CD4-positive, CD25-positive, alpha-beta regulatory T cell (primary cell): ENCODE measurements around the gene ARHGAP6. TPM values are rescaled to one million over a fixed set of nuclear protein-coding genes. Genes with fewer than 3 reads are reported as not detected.

Experiments
- ATAC-seq, 2 donors: fragments of 150-1000 bp; cut with Tn5 transposase; one replicate each; pipeline ENCODE4 v1.10.0; 2021; ENCODE audit warnings: low read depth in 2 of 2, moderate number of reproducible peaks in 2 of 2, moderate library complexity in 1 of 2
- DNase-seq, 3 donors: peaks; one replicate each; pipeline versions ENCODE4 v3.0.0 to v3.0.0-alpha.2; 2012 to 2022; ENCODE audit warnings: mixed read lengths in 1 of 3
- H3K27ac ChIP-seq: one replicate; pipeline ENCODE4 v1.7.0; 2013; ENCODE audit warnings: mild to moderate bottlenecking, low read length; ENCODE audit not compliant: insufficient read depth, poor library complexity, severe bottlenecking
- H3K27me3 ChIP-seq: one replicate; pipeline ENCODE4 v1.7.0; 2013; ENCODE audit warnings: low read length; ENCODE audit not compliant: control insufficient read depth, insufficient read depth
- H3K36me3 ChIP-seq: one replicate; pipeline ENCODE4 v1.7.0; 2013; ENCODE audit warnings: mild to moderate bottlenecking, low read length, moderate library complexity; ENCODE audit not compliant: control insufficient read depth, insufficient read depth
- H3K4me1 ChIP-seq: 2 replicates; pipeline ENCODE4 v1.7.0; 2013; ENCODE audit warnings: mild to moderate bottlenecking, low read length; ENCODE audit not compliant: insufficient read depth, control insufficient read depth, poor library complexity, severe bottlenecking
- H3K4me3 ChIP-seq: one replicate; pipeline ENCODE4 v1.7.0; 2013; ENCODE audit warnings: low read depth, mild to moderate bottlenecking, low read length, moderate library complexity
- H3K9me3 ChIP-seq, 2 experiments: 1 replicate in 1 of 2; 2 replicates in 1 of 2; pipeline ENCODE4 v1.7.0; 2013; ENCODE audit warnings: low read length in 2 of 2, mild to moderate bottlenecking in 1 of 2, moderate library complexity in 1 of 2; ENCODE audit not compliant: control insufficient read depth in 2 of 2
- H3K27ac Mint-ChIP-seq, 3 donors: one replicate each; pipeline ENCODE4 v1.8.0; 2020 to 2022; ENCODE audit warnings: mild to moderate bottlenecking in 3 of 3, mixed read lengths in 3 of 3, moderate library complexity in 2 of 3
- H3K27me3 Mint-ChIP-seq: one replicate; pipeline ENCODE4 v1.8.0; 2022; ENCODE audit warnings: mild to moderate bottlenecking, mixed read lengths
- H3K36me3 Mint-ChIP-seq: one replicate; pipeline ENCODE4 v1.8.0; 2020; ENCODE audit warnings: mixed read lengths
- H3K4me1 Mint-ChIP-seq, 4 donors: one replicate each; pipeline ENCODE4 v1.8.0; 2020 to 2022; ENCODE audit warnings: mixed read lengths in 4 of 4, mild to moderate bottlenecking in 1 of 4
- H3K4me3 Mint-ChIP-seq, 4 donors: one replicate each; pipeline ENCODE4 v1.8.0; 2020 to 2022; ENCODE audit warnings: mild to moderate bottlenecking in 4 of 4, mixed read lengths in 4 of 4, moderate library complexity in 3 of 4
- H3K9me3 Mint-ChIP-seq, 7 donors: one replicate each; pipeline ENCODE4 v1.8.0; 2020 to 2022; ENCODE audit warnings: mixed read lengths in 7 of 7, mild to moderate bottlenecking in 3 of 7, moderate library complexity in 2 of 7
- polyA plus RNA-seq, 4 donors: library from polyadenylated mRNA; unstranded; fragments of 300-500 nt; fragmentation: Illumina TruSeq; gene quantifications; one replicate each; pipeline ENCODE4 v1.2.3, GENCODE V29; 2021
- total RNA-seq: library from RNA; stranded (reverse); gene quantifications from one replicate; pipeline ENCODE4 v1.2.3, GENCODE V29; 2022

Gene ARHGAP6
- total and polyA plus RNA-seq, 5 donors from 2014 or later: 1.8 TPM; not detected in 4

DNA sequence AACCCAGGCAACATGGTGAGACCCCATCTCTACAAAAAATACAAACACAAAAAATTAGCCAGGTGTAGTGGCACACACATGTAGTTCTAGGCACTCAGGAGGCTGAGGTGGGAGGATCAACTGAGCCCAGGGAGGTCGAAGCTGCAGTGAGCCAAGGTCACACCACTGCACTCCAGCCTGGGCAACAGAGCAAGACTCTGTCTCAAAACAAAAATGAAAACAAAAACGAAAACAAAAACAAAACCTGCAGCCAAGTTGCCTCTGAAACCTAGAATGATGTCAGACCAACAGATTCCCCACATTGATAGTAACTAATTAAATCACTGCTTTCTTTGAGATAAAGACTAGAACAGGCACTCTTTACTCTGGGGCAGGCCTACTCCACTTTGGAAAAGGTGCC lies 268.0 kb downstream of the ARHGAP6 start:
- DNase-seq (no peak), ATAC-seq (no peak)
- no peaks in the 10 kb centered on the region for H3K4me1 ChIP-seq
- Mint-ChIP-seq H3K36me3 (no peaks in the 10 kb centered on the region), H3K27ac (no peak overlapping the region), H3K4me3 (no peak overlapping the region), H3K4me1 (no peaks in the 10 kb centered on the region), H3K27me3 (no peaks in the 10 kb centered on the region), H3K9me3 (peaks cover 0 to 1% (median 0%) of the 10 kb centered on the region in 7 donors)
- no peaks in the 10 kb centered on the region for H3K36me3 ChIP-seq
- no peak overlapping the region for H3K27ac ChIP-seq
- H3K4me3 ChIP-seq: no peak overlapping the region
- no peaks in the 10 kb centered on the region for H3K27me3 ChIP-seq
- H3K9me3 ChIP-seq: no peaks in the 10 kb centered on the region

DNA sequence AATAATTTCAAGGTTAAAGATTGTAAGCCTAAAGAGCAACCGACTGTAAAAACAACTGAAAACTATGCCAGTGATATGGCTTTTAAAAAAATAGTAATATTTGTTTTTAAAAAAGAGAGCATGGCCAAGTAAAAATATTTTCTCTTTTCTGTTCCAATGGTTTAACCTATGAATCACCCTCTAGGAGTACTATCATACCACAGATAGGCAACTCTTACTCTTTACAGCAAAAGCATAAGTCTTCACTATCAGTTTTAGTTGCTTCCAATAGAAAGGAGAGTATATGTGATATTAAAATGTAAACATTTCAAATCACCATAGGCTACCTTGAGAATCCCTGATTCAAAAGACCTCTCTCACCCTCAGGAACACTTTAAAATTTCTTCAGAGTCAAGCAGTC lies 269.9 kb downstream of the ARHGAP6 start:
- no peak overlapping the region for H3K4me3 ChIP-seq
- no peaks in the 10 kb centered on the region for H3K4me1 Mint-ChIP-seq
- H3K27me3 ChIP-seq: no peaks in the 10 kb centered on the region
- H3K9me3 Mint-ChIP-seq: peaks cover 0 to 2% (median 0%) of the 10 kb centered on the region in 7 donors
- no peak for DNase-seq
- no peak for ATAC-seq
- no peaks in the 10 kb centered on the region for H3K36me3 Mint-ChIP-seq
- no peaks in the 10 kb centered on the region for H3K27me3 Mint-ChIP-seq
- no peaks in the 10 kb centered on the region for H3K36me3 ChIP-seq
- no peak overlapping the region for H3K27ac ChIP-seq
- H3K4me1 ChIP-seq: no peaks in the 10 kb centered on the region
- no peak overlapping the region for H3K4me3 Mint-ChIP-seq
- H3K27ac Mint-ChIP-seq: no peak overlapping the region
- no peaks in the 10 kb centered on the region for H3K9me3 ChIP-seq

DNA sequence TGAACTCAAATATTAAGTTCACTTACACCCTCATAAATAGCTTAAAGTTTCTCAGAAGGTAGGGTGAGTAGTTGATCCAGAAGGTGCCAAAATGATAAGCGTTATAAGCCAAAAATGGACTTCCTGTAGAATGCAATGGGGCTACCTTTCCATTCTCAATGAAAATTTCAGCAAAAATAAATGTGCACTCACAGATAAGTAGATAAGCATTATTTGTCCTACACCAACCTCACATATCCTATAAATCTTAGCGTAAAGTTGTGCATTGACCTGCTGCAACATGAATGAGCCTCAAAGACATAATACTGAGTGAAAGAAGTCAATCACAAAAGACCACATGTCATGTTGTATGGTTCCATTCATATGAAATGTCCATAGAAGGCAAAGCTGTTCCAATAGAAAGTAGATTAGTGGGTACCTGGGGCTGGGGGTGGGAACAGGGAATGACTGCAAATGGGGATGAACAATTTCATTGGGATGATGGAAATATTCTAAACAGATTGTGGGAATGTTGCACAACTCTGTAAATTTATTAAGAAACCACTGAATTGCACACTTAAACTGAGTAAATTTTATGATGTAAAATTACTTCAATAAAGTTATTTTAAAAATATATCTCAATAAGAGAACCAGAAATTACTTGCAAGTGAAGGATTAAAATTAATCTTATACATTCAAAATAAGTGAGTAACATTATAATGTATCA lies 271.6 kb downstream of the ARHGAP6 start:
- H3K27ac Mint-ChIP-seq: no peak overlapping the region
- H3K36me3 Mint-ChIP-seq: no peaks in the 10 kb centered on the region
- no peak for ATAC-seq
- Histone ChIP-seq H3K4me1 (no peaks in the 10 kb centered on the region), H3K9me3 (no peaks in the 10 kb centered on the region), H3K36me3 (no peaks in the 10 kb centered on the region), H3K27me3 (no peaks in the 10 kb centered on the region), H3K27ac (no peak overlapping the region), H3K4me3 (no peak overlapping the region)
- no peaks in the 10 kb centered on the region for H3K4me1 Mint-ChIP-seq
- H3K9me3 Mint-ChIP-seq: peaks cover 0 to 2% (median 0%) of the 10 kb centered on the region in 7 donors
- no peaks in the 10 kb centered on the region for H3K27me3 Mint-ChIP-seq
- DNase-seq: no peak
- no peak overlapping the region for H3K4me3 Mint-ChIP-seq

- H3K27ac Mint-ChIP-seq: peak overlapping the region in 1 of 3 donors; percentile 64
- DNase-seq: no peak
- H3K9me3 Mint-ChIP-seq: no peaks in the 10 kb centered on the region
Measured at GRCh38 chrX:11386812-11387211, 278.9 kb downstream of the ARHGAP6 start.

GRCh38 chrX:11386001-11386523 lies 279.7 kb downstream of the ARHGAP6 start:
- H3K4me3 Mint-ChIP-seq: no peak overlapping the region
- Histone ChIP-seq H3K4me3 (no peak overlapping the region), H3K27me3 (no peaks in the 10 kb centered on the region), H3K27ac (no peak overlapping the region), H3K9me3 (no peaks in the 10 kb centered on the region), H3K36me3 (no peaks in the 10 kb centered on the region), H3K4me1 (no peaks in the 10 kb centered on the region)
- DNase-seq (no peak), ATAC-seq (no peak)
- no peaks in the 10 kb centered on the region for H3K36me3 Mint-ChIP-seq
- H3K4me1 Mint-ChIP-seq: no peaks in the 10 kb centered on the region
- H3K9me3 Mint-ChIP-seq: no peaks in the 10 kb centered on the region
- H3K27me3 Mint-ChIP-seq: no peaks in the 10 kb centered on the region
- no peak overlapping the region for H3K27ac Mint-ChIP-seq

More at GRCh38 chrX:11386812-11387211, 278.9 kb downstream of the ARHGAP6 start:
- Mint-ChIP-seq H3K36me3 (no peaks in the 10 kb centered on the region), H3K4me3 (no peak overlapping the region), H3K4me1 (no peaks in the 10 kb centered on the region), H3K27me3 (no peaks in the 10 kb centered on the region)
- no peaks in the 10 kb centered on the region for H3K27me3 ChIP-seq
- H3K4me1 ChIP-seq: no peaks in the 10 kb centered on the region
- H3K36me3 ChIP-seq: no peaks in the 10 kb centered on the region
- H3K4me3 ChIP-seq: no peak overlapping the region
- no peak for ATAC-seq
- no peaks in the 10 kb centered on the region for H3K9me3 ChIP-seq
- H3K27ac ChIP-seq: no peak overlapping the region

- no peaks in the 10 kb centered on the region for H3K4me1 Mint-ChIP-seq
- no peaks in the 10 kb centered on the region for H3K27me3 ChIP-seq
- H3K27ac ChIP-seq: no peak overlapping the region
- H3K36me3 Mint-ChIP-seq: no peaks in the 10 kb centered on the region
- DNase-seq (no peak), ATAC-seq (no peak)
- H3K9me3 Mint-ChIP-seq: peaks cover 0 to 3% (median 0%) of the 10 kb centered on the region in 7 donors
- no peaks in the 10 kb centered on the region for H3K9me3 ChIP-seq
- no peaks in the 10 kb centered on the region for H3K4me1 ChIP-seq
- H3K27ac Mint-ChIP-seq: no peak overlapping the region
- H3K36me3 ChIP-seq: no peaks in the 10 kb centered on the region
- H3K4me3 ChIP-seq: no peak overlapping the region
- no peaks in the 10 kb centered on the region for H3K27me3 Mint-ChIP-seq
- H3K4me3 Mint-ChIP-seq: no peak overlapping the region
Measured at GRCh38 chrX:11382930-11383329, 282.8 kb downstream of the ARHGAP6 start.

DNA sequence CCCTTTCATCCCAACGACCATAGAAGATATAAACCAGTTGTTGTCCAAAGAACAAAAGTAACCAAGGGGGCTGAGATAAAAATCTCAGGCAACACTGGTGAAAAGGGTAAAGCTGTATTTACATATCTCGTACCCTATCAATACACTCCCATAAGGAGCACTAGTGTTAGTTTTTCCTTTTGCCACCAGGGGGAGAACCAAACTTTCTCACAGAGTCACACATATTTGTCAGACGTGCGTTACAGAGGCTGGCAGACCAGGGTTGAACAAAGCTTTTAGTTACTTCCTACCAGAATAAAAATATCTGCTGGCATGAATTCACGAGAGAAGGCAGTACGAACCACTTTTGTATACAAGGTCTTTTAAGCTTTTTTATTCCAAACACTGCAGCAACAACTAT lies 284.3 kb downstream of the ARHGAP6 start:
- H3K27ac Mint-ChIP-seq: no peak overlapping the region
- no peaks in the 10 kb centered on the region for H3K4me1 ChIP-seq
- H3K4me3 ChIP-seq: no peak overlapping the region
- no peaks in the 10 kb centered on the region for H3K27me3 Mint-ChIP-seq
- ATAC-seq (no peak), DNase-seq (peak in 2 of 3 donors; percentile 3 to 36)
- H3K36me3 Mint-ChIP-seq: no peaks in the 10 kb centered on the region
- H3K27ac ChIP-seq: no peak overlapping the region
- H3K9me3 ChIP-seq: no peaks in the 10 kb centered on the region
- no peaks in the 10 kb centered on the region for H3K4me1 Mint-ChIP-seq
- peaks cover 0 to 3% (median 0%) of the 10 kb centered on the region in 7 donors for H3K9me3 Mint-ChIP-seq
- H3K36me3 ChIP-seq: no peaks in the 10 kb centered on the region
- H3K4me3 Mint-ChIP-seq: no peak overlapping the region
- H3K27me3 ChIP-seq: no peaks in the 10 kb centered on the region
